Endothelial cell (in vitro differentiated cells): ENCODE data around the gene CRX. TPM values are rescaled to one million over a fixed set of nuclear protein-coding genes. Genes with fewer than 3 reads are reported as not detected.
"Not testable (repeated sequence)": the region's sequence is repeated elsewhere in the genome, so short reads cannot be mapped to it uniquely, and the experiment has no call there.

ENCODE experiments used
- DNase-seq: peaks from one replicate; pipeline ENCODE4 v3.0.0; 2021; ENCODE audit warnings: low spot score
- H3K27ac Mint-ChIP-seq: one replicate; pipeline ENCODE4 v1.8.0; 2021; ENCODE audit warnings: mixed read lengths, inconsistent platforms; ENCODE audit not compliant: unreplicated experiment
- H3K27me3 Mint-ChIP-seq: one replicate; pipeline ENCODE4 v1.8.0; 2021; ENCODE audit warnings: mild to moderate bottlenecking, moderate library complexity, mixed read lengths, inconsistent platforms; ENCODE audit not compliant: unreplicated experiment
- H3K36me3 Mint-ChIP-seq: one replicate; pipeline ENCODE4 v1.8.0; 2021; ENCODE audit warnings: mild to moderate bottlenecking, low read depth, mixed read lengths, inconsistent platforms; ENCODE audit not compliant: unreplicated experiment
- H3K4me1 Mint-ChIP-seq: one replicate; pipeline ENCODE4 v1.8.0; 2021; ENCODE audit warnings: mild to moderate bottlenecking, mixed read lengths, inconsistent platforms; ENCODE audit not compliant: unreplicated experiment
- H3K4me3 Mint-ChIP-seq: one replicate; pipeline ENCODE4 v1.8.0; 2021; ENCODE audit warnings: mild to moderate bottlenecking, mixed read lengths, inconsistent platforms; ENCODE audit not compliant: unreplicated experiment
- H3K9me3 Mint-ChIP-seq: one replicate; pipeline ENCODE4 v1.8.0; 2021; ENCODE audit warnings: mixed read lengths, inconsistent platforms; ENCODE audit not compliant: unreplicated experiment
- CTCF ChIP-seq: fragments of 200-600 bp; sonication (generic); IDR thresholded peaks from one replicate; pipeline ENCODE4 v1.5.0; 2021; ENCODE audit warnings: antibody characterized with exemption; ENCODE audit not compliant: unreplicated experiment
- total RNA-seq: library from RNA; stranded (reverse); fragmentation: NEBNext Ultra II Directional; extraction: Animal tissue kit (Norgen Biotek cat#: 25700); gene quantifications from one replicate; pipeline ENCODE4 v1.2.1, GENCODE V29; 2021; ENCODE audit not compliant: unreplicated experiment

Gene CRX
- total RNA-seq, 1 donor from 2014 or later = not detected

DNA sequence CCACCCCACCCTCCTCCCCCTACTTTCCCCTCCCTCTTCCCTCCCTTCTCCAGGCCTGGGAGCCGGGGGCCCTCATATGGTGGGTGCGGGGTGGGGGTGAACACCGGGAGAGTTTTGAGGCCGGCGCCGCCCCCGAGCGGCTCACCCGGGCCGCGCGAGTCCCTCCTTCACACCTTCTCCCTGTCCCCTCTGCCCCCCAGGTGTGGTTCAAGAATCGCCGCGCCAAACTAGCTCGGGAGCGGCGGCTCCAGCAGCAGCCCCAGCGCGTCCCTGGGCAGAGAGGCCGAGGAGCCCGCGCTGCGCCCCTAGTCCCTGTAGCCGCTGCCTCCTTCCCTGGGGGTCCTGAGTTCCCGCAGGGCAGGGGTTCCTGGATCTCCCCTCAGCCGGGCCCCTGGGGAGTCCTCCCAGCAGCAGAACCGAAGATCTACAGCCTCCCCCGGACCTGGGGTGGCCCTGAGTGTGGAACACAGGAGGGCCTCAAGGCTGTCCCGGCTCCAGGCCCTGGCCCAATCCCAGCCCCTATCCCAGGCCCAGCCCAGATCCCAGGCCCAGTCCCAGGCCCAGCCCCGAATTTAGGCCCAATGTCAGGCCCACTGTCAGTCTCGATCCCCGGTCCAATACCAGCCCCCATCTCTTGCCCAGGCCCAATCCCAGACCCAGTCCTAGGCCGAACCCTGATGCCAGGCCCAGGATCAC lies 39.0 kb downstream of the CRX start:
- H3K9me3 Mint-ChIP-seq = no peaks in the 10 kb centered on the region
- TF ChIP-seq CTCF = no peak
- H3K27me3 Mint-ChIP-seq = peaks cover 4% of the 10 kb centered on the region
- peaks cover 5% of the 10 kb centered on the region for H3K4me1 Mint-ChIP-seq
- H3K27ac Mint-ChIP-seq = no peak overlapping the region
- H3K36me3 Mint-ChIP-seq = no peaks in the 10 kb centered on the region
- no peak overlapping the region for H3K4me3 Mint-ChIP-seq
- no peak for DNase-seq

GRCh38 chr19:47861630-47862029 lies 39.9 kb downstream of the CRX start:
- no peak for DNase-seq
- Mint-ChIP-seq H3K4me1 (peaks cover 5% of the 10 kb centered on the region), H3K36me3 (no peaks in the 10 kb centered on the region), H3K9me3 (no peaks in the 10 kb centered on the region), H3K27ac (no peak overlapping the region), H3K4me3 (no peak overlapping the region), H3K27me3 (peaks cover 6% of the 10 kb centered on the region)
- no peak for TF ChIP-seq CTCF

- Mint-ChIP-seq H3K9me3 (no peaks in the 10 kb centered on the region), H3K27me3 (peaks cover 6% of the 10 kb centered on the region), H3K27ac (peak overlapping the region; percentile 52), H3K4me1 (peaks cover 5% of the 10 kb centered on the region), H3K36me3 (no peaks in the 10 kb centered on the region), H3K4me3 (no peak overlapping the region)
- TF ChIP-seq CTCF = peak; percentile 91
- DNase-seq = peak; percentile 99
Observed at GRCh38 chr19:47863514-47863936, 41.8 kb downstream of the CRX start.

DNA sequence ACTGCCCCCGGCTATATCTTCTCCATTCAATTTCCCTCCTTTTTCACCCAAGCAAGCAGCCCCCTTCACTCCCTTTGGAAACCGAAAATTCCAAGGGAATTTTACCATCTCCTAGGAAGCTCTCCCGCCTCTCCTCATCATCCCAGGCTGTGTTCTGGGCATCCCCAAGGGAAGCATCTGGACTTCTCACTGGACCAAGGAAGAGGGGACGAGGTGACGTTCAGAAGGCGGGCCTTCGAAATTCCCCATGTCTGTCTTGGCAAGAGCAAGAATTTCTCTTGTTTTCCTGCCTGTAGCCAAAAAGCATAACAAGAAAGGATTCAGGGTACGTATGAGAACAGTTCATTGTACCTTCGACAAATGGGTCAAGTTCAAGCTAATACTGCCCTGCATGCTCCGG lies 43.4 kb downstream of the CRX start:
- peaks cover 5% of the 10 kb centered on the region for H3K4me1 Mint-ChIP-seq
- peak overlapping the region; percentile 27 for H3K4me3 Mint-ChIP-seq
- DNase-seq = no peak
- peaks cover 8% of the 10 kb centered on the region for H3K27me3 Mint-ChIP-seq
- no peaks in the 10 kb centered on the region for H3K9me3 Mint-ChIP-seq
- no peak for TF ChIP-seq CTCF
- H3K36me3 Mint-ChIP-seq = no peaks in the 10 kb centered on the region
- H3K27ac Mint-ChIP-seq = peak overlapping the region; percentile 42

DNA sequence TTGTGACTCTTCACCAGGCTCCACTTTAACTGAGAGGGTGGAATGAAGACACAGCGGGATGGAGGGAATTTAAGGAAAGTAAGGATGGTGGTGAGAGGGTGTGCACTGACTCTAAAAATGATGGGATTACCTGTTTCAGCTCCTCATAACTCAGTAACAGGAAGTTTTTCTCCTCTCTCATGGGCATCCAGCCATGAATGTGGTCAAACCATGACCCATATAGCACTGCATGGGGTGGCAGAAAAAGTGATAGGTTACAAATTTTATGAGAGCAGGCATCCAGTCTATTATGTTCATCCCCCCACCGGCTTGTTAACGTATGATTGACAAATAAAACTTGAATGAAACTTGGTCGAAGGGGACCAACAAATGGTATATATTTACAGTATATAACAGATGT lies 57.2 kb downstream of the CRX start:
- Mint-ChIP-seq H3K4me1 (peaks cover 3% of the 10 kb centered on the region), H3K27ac (no peak overlapping the region), H3K9me3 (no peaks in the 10 kb centered on the region), H3K36me3 (no peaks in the 10 kb centered on the region), H3K27me3 (no peaks in the 10 kb centered on the region), H3K4me3 (no peak overlapping the region)
- no peak for DNase-seq
- no peak for TF ChIP-seq CTCF

- DNase-seq, H3K27me3 Mint-ChIP-seq, H3K4me1 Mint-ChIP-seq, H3K9me3 Mint-ChIP-seq, H3K27ac Mint-ChIP-seq, H3K4me3 Mint-ChIP-seq, H3K36me3 Mint-ChIP-seq: not testable (repeated sequence)
Observed at GRCh38 chr19:47879385-47879784, 57.6 kb downstream of the CRX start.
